Measurements from ENCODE around the gene LASP1NB.

LASP1NB gene

GRCh38 chr17:38925263-38925995 is at the start of gene LASP1NB:
Gene LASP1NB, plus strand, starts transcription at chr17:38925614.
- TF ChIP-seq CTCF (IDR thresholded peaks at IDR 0.05), result no peak
- Histone ChIP-seq H3K36me3 (no peaks in the 10 kb centered on the region), H3K27me3 (replicated peaks; ENCODE audit: insufficient read depth) (no peaks in the 10 kb centered on the region), H3K27ac (peak within 1 kb of the TSS; percentile 47 to 57), H3K4me3 (peak within 1 kb of the TSS; percentile 32), H3K9me3 (no peaks in the 10 kb centered on the region), H3K4me1 (ENCODE audit: control insufficient read depth in 1 of 2, low read depth in 2 of 2) (peaks cover 16 to 50% of the 10 kb centered on the region in 2 donors)
- no peak for ATAC-seq (ENCODE audit: insufficient number of reproducible peaks, low FRiP score, low read depth)
- no peak for DNase-seq (ENCODE audit: low spot score)

DNA sequence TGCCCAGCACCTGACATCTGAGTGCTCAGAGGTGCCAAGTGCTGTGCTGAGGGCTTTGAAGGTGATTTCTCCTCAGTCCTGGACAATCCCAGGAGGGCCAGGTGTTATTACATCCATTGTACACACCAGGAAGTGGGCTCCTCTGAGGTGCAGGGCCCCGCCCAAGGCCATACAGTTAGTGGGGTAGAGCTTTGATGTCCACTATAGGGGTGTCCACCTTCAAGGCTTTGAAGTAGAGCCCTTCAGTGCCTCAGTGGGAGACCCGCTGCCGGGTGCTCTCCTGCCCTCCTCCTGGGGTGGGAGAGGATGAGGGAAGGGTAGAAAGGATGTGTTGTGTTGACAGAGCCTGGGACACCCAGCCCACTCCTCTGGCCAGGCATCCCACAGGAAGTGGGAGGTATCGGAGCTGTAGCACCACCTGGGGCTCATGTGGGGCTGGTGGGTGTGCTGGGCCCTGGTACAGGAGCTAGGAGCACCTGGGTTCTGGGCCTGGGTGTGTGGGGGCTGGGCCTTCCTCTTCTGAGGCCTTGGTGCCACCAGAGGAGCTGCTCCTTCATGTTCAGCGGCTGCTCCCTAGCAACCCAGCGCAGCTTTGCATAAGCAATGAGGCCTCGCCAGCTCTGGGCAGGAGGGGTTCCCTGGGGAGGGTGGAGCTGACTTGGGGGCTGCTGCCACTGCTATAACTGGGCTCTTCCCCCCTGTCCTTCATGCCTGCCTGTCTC is 48.1 kb upstream of the LASP1NB start:
- Histone ChIP-seq H3K36me3 (peaks cover 19% of the 10 kb centered on the region), H3K9me3 (no peaks in the 10 kb centered on the region), H3K4me3 (no peak overlapping the region), H3K27ac (peak overlapping the region; percentile 3 to 63), H3K4me1 (ENCODE audit: control insufficient read depth in 1 of 2, low read depth in 2 of 2) (peaks cover 80 to 98% of the 10 kb centered on the region in 2 donors), H3K27me3 (replicated peaks; ENCODE audit: insufficient read depth) (no peaks in the 10 kb centered on the region)
- DNase-seq (ENCODE audit: low spot score) (no peak), ATAC-seq (ENCODE audit: insufficient number of reproducible peaks, low FRiP score, low read depth) (no peak)
- no peak for TF ChIP-seq CTCF (IDR thresholded peaks at IDR 0.05)

GRCh38 chr17:38879878-38880665 is 45.3 kb upstream of the LASP1NB start:
- H3K9me3 ChIP-seq, result no peaks in the 10 kb centered on the region
- H3K27me3 ChIP-seq (replicated peaks; ENCODE audit: insufficient read depth), result no peaks in the 10 kb centered on the region
- ATAC-seq (ENCODE audit: insufficient number of reproducible peaks, low FRiP score, low read depth) (no peak), DNase-seq (ENCODE audit: low spot score) (no peak)
- H3K36me3 ChIP-seq, result peaks cover 19% of the 10 kb centered on the region
- peaks cover 71 to 98% of the 10 kb centered on the region in 2 donors for H3K4me1 ChIP-seq (ENCODE audit: control insufficient read depth in 1 of 2, low read depth in 2 of 2)
- H3K4me3 ChIP-seq, result peak overlapping the region; percentile 49
- H3K27ac ChIP-seq, result peak overlapping the region; percentile 64 to 70
- no peak for TF ChIP-seq CTCF (IDR thresholded peaks at IDR 0.05)

DNA sequence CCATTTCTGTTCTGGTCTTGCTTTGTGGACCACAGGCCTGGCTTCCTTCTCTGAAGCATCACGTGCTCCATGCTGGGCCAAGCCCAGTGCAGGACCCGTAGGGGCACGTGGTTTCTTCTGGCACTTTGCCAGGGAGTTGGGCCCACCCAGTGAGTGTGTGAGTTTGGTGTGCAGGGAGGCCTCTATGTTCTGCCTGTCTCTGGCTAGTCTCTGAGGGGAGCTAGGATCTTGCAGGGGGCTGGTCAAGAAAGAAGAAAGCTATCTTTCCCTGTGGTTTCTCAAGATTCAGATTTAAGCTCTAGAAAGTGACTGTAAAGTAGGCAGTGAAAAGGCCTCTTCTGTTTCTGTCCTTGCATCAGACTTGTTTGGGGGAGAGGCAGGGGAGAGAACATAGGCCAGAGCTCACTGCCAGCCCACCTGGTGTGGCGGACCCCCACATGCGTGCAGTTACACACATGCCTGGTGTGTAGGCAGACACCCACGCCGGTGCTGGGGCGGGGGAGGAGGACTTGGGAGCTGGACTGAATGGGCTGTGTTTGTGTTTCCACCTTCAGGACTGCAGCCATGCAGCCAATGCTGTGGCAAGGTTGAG is 43.7 kb upstream of the LASP1NB start:
- TF ChIP-seq CTCF (IDR thresholded peaks at IDR 0.05), result no peak
- ATAC-seq (ENCODE audit: insufficient number of reproducible peaks, low FRiP score, low read depth) (no peak), DNase-seq (ENCODE audit: low spot score) (no peak)
- H3K36me3 ChIP-seq, result peaks cover 19% of the 10 kb centered on the region
- peak overlapping the region; percentile 64 to 70 for H3K27ac ChIP-seq
- no peaks in the 10 kb centered on the region for H3K27me3 ChIP-seq (replicated peaks; ENCODE audit: insufficient read depth)
- H3K9me3 ChIP-seq, result no peaks in the 10 kb centered on the region
- peaks cover 79 to 98% of the 10 kb centered on the region in 2 donors for H3K4me1 ChIP-seq (ENCODE audit: control insufficient read depth in 1 of 2, low read depth in 2 of 2)
- H3K4me3 ChIP-seq, result peak overlapping the region; percentile 34
